ENCODE measurements around the gene CD151. TPM values are rescaled to one million over a fixed set of nuclear protein-coding genes. Genes with fewer than 3 reads are reported as not detected.

Gene CD151
- polyA plus RNA-seq, 1 experiment, result 559 TPM

DNA sequence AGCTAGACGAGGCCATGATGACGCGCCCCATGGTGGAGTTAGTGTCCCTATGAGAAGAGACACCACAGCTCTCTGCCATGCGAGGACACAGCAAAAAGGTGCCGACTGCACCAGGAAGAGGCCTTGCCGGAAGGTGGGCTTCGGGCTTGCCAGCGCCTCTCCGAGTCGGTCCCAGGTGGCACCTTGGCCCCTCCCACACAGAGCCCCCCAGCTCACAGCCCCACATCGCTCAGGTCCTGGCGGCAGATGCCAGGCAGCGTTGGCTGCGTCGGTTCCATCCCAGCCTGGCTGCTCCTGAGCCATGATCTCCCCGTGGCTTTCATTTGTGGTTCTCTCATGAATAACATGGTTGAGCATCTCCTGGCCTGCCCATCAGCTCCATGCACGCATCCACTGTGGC, 53.8 kb downstream of the CD151 start:
- TF ChIP-seq, protein P1, sequence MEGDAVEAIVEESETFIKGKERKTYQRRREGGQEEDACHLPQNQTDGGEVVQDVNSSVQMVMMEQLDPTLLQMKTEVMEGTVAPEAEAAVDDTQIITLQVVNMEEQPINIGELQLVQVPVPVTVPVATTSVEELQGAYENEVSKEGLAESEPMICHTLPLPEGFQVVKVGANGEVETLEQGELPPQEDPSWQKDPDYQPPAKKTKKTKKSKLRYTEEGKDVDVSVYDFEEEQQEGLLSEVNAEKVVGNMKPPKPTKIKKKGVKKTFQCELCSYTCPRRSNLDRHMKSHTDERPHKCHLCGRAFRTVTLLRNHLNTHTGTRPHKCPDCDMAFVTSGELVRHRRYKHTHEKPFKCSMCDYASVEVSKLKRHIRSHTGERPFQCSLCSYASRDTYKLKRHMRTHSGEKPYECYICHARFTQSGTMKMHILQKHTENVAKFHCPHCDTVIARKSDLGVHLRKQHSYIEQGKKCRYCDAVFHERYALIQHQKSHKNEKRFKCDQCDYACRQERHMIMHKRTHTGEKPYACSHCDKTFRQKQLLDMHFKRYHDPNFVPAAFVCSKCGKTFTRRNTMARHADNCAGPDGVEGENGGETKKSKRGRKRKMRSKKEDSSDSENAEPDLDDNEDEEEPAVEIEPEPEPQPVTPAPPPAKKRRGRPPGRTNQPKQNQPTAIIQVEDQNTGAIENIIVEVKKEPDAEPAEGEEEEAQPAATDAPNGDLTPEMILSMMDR (IDR thresholded peaks at IDR 0.05; ENCODE audit: low read depth, low read length), result no peak
- ChIA-PET CTCF (interaction anchor here (0.6 kb wide), 1 partner anchor 12 kb away, joined by 3 read pairs; no protein-coding TSS in a partner anchor), POLR2A (no interaction called here)
- Histone ChIP-seq H3K4me3 (ENCODE audit: low read depth, low read length) (no peak overlapping the region), H3K9me3 (ENCODE audit: control insufficient read depth, insufficient read depth, low read length) (no peaks in the 10 kb centered on the region), H3K27me3 (ENCODE audit: control insufficient read depth, insufficient read depth, low read length) (no peaks in the 10 kb centered on the region), H3K27ac (ENCODE audit: low read depth, low read length) (no peak overlapping the region)
- no peak for DNase-seq (ENCODE audit: low read depth, low spot score)

- ChIA-PET POLR2A (no interaction called here), CTCF (no interaction called here)
- H3K27me3 ChIP-seq (ENCODE audit: control insufficient read depth, insufficient read depth, low read length), result no peaks in the 10 kb centered on the region
- no peak overlapping the region for H3K4me3 ChIP-seq (ENCODE audit: low read depth, low read length)
- no peak overlapping the region for H3K27ac ChIP-seq (ENCODE audit: low read depth, low read length)
- no peak for DNase-seq (ENCODE audit: low read depth, low spot score)
- TF ChIP-seq, protein P1 (IDR thresholded peaks at IDR 0.05; ENCODE audit: low read depth, low read length), result no peak
- no peaks in the 10 kb centered on the region for H3K9me3 ChIP-seq (ENCODE audit: control insufficient read depth, insufficient read depth, low read length)
These were observed 54.8 kb downstream of the CD151 start for GRCh38 chr11:887589-887988.

Small RNA genes within 50 kb of the gene (small RNA-seq; reads per million reads assigned to genes)
- not detected for gene SNORA52 (ENCODE audit: insufficient read length, low read depth)

Other genes starting within 250 kb of the CD151 start
- gene IRF7, start 217.0 kb upstream of the CD151 start, polyA plus RNA-seq (2011; rRNA removed), result 2.4 and 3.6 TPM in 2 replicates
- not detected in 2 replicates for gene CDHR5, start 208.0 kb upstream of the CD151 start, polyA plus RNA-seq (2011; rRNA removed)
- gene SCT, start 205.8 kb upstream of the CD151 start, polyA plus RNA-seq (2011; rRNA removed), result not detected in 2 replicates
- 0.05 TPM in 1 of 2 replicates, not detected in the other for gene DRD4, start 195.7 kb upstream of the CD151 start, polyA plus RNA-seq (2011; rRNA removed)
- 13.0 and 19.6 TPM in 2 replicates for gene DEAF1, start 137.7 kb upstream of the CD151 start, polyA plus RNA-seq (2011; rRNA removed)
- gene TMEM80, start 137.1 kb upstream of the CD151 start, polyA plus RNA-seq (2011; rRNA removed), result 16.2 and 18.7 TPM in 2 replicates
- gene EPS8L2, start 126.7 kb upstream of the CD151 start, polyA plus RNA-seq (2011; rRNA removed), result 11.0 and 17.0 TPM in 2 replicates
- gene TALDO1, start 85.5 kb upstream of the CD151 start, polyA plus RNA-seq (2011; rRNA removed), result 242 and 286 TPM in 2 replicates
- gene GATD1, start 55.5 kb upstream of the CD151 start, polyA plus RNA-seq (2011; rRNA removed), result 15.0 and 18.8 TPM in 2 replicates
- 0.55 and 1.1 TPM in 2 replicates for gene CEND1, start 42.9 kb upstream of the CD151 start, polyA plus RNA-seq (2011; rRNA removed)
- 11.3 and 11.5 TPM in 2 replicates for gene SLC25A22, start 34.7 kb upstream of the CD151 start, polyA plus RNA-seq (2011; rRNA removed)
- 5.7 and 8.2 TPM in 2 replicates for gene PIDD1, start 27.7 kb upstream of the CD151 start, polyA plus RNA-seq (2011; rRNA removed)
- gene RPLP2, start 23.0 kb upstream of the CD151 start, polyA plus RNA-seq (2011; rRNA removed), result 940 and 1,115 TPM in 2 replicates
- gene PNPLA2, start 14.0 kb upstream of the CD151 start, polyA plus RNA-seq (2011; rRNA removed), result 17.3 and 29.3 TPM in 2 replicates
- 0.26 and 0.36 TPM in 2 replicates for gene CRACR2B, start 5.0 kb upstream of the CD151 start, polyA plus RNA-seq (2011; rRNA removed)
- 211 and 431 TPM in 2 replicates for gene POLR2L, start 9.6 kb downstream of the CD151 start, polyA plus RNA-seq (2011; rRNA removed)
- 92.6 and 134 TPM in 2 replicates for gene TSPAN4, start 9.9 kb downstream of the CD151 start, polyA plus RNA-seq (2011; rRNA removed)
- gene CHID1, start 77.9 kb downstream of the CD151 start, polyA plus RNA-seq (2011; rRNA removed), result 95.5 and 120 TPM in 2 replicates
- gene AP2A2, start 92.9 kb downstream of the CD151 start, polyA plus RNA-seq (2011; rRNA removed), result 54.2 and 55.7 TPM in 2 replicates
- gene MUC6, start 203.8 kb downstream of the CD151 start, polyA plus RNA-seq (2011; rRNA removed), result not detected in 2 replicates
- not detected in 2 replicates for gene MUC2, start 241.9 kb downstream of the CD151 start, polyA plus RNA-seq (2011; rRNA removed)

Measured in AG04450 (cell line).